ENCODE data around the gene ZCCHC8.

DNA sequence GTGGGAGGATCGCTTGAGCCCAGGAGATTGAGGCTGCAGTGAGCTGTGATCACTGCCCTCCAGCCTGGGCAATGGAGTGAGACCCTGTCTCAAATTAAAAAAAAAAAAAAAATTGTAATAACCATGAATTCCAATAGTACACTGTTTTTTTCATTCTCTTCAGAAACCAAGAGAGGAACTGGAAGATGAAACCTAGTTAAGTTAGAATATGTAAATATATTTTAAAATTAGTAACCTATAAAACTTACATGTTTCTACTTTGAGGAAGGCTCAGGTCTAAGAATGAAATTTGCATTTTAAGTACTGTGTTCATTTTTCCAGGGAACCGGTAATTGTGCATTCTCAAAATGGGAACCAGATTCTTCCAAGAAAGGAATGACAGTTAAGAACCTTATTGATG lies 45.1 kb upstream of the ZCCHC8 start:
- no peak for TF ChIP-seq EZH2 (IDR thresholded peaks at IDR 0.05)
- no peak for TF ChIP-seq POLR2AphosphoS5 (IDR thresholded peaks at IDR 0.05; ENCODE audit: borderline replicate concordance, low read depth, low read length)
